ENCODE data around the gene STX10. TPM values are rescaled to one million over a fixed set of nuclear protein-coding genes. Genes with fewer than 3 reads are reported as not detected.
"Not testable (repeated sequence)": the region's sequence is repeated elsewhere in the genome, so short reads cannot be mapped to it uniquely, and the experiment has no call there.

The STX10 gene
- total RNA-seq, 2 experiments from 2014 or later: 66.8 to 72.4 TPM

GRCh38 chr19:13149628-13150186, 468 bp downstream of the STX10 start:
- intact Hi-C loops (cut with micrococcal nuclease): loop anchor here (5.0 kb wide), 1 partner anchor 32 kb away; the partner anchor contains the start of genes NACC1 and TRMT1
- DNase-seq: peak; percentile 53
- ChIA-PET CTCF (interaction anchor here (0.9 to 2.1 kb wide), 6 partner anchors 17 to 185 kb away, joined by 3 to 8 read pairs (median 3); partner anchors contain the start of gene NACC1), POLR2A (interaction anchor here (0.9 to 9.8 kb wide), 5 partner anchors 13 to 58 kb away, joined by 3 to 226 read pairs (median 6); partner anchors contain the start of gene NACC1)
- peak overlapping the region; percentile 83 for H3K4me3 Mint-ChIP-seq
- TF ChIP-seq CTCF (IDR thresholded peaks at IDR 0.05): no peak
- peak; percentile 2 for ATAC-seq
- H3K9me3 Mint-ChIP-seq: no peaks in the 10 kb centered on the region
- H3K4me1 Mint-ChIP-seq (ENCODE audit: low read depth): peaks cover 19% of the 10 kb centered on the region
- H3K36me3 Mint-ChIP-seq (ENCODE audit: low read depth): peaks cover 25% of the 10 kb centered on the region
- H3K27me3 Mint-ChIP-seq: no peaks in the 10 kb centered on the region
- peak overlapping the region; percentile 91 for H3K27ac Mint-ChIP-seq

GRCh38 chr19:13149173-13149627, 975 bp downstream of the STX10 start:
- ChIA-PET CTCF (interaction anchor here (1.0 to 2.1 kb wide), 3 partner anchors 32 to 184 kb away, joined by 3 to 8 read pairs (median 4); partner anchors contain the start of gene NACC1), POLR2A (interaction anchor here (0.8 to 9.8 kb wide), 4 partner anchors 13 to 30 kb away, joined by 3 to 226 read pairs (median 12); partner anchors contain the start of gene NACC1)
- DNase-seq; H3K27me3 Mint-ChIP-seq; H3K9me3 Mint-ChIP-seq; intact Hi-C loops (cut with micrococcal nuclease); ATAC-seq: not testable (repeated sequence)
- H3K27ac Mint-ChIP-seq: peak overlapping the region; percentile 70
- peaks cover 21% of the 10 kb centered on the region for H3K36me3 Mint-ChIP-seq (ENCODE audit: low read depth)
- peak overlapping the region; percentile 83 for H3K4me3 Mint-ChIP-seq
- H3K4me1 Mint-ChIP-seq (ENCODE audit: low read depth): peaks cover 19% of the 10 kb centered on the region

- no peak overlapping the region for H3K27ac Mint-ChIP-seq
- H3K9me3 Mint-ChIP-seq: no peaks in the 10 kb centered on the region
- H3K4me1 Mint-ChIP-seq (ENCODE audit: low read depth): peaks cover 19% of the 10 kb centered on the region
- no peak for TF ChIP-seq CTCF (IDR thresholded peaks at IDR 0.05)
- H3K36me3 Mint-ChIP-seq (ENCODE audit: low read depth): peaks cover 10% of the 10 kb centered on the region
- CTCF ChIA-PET: interaction anchor here (1.3 kb wide), 1 partner anchor 15 kb away, joined by 3 read pairs; no protein-coding TSS in a partner anchor
- DNase-seq (no peak), ATAC-seq (no peak)
- POLR2A ChIA-PET: no interaction called here
- intact Hi-C loops (cut with micrococcal nuclease): no loop called here
- no peak overlapping the region for H3K4me3 Mint-ChIP-seq
- H3K27me3 Mint-ChIP-seq: no peaks in the 10 kb centered on the region
These were observed 3.2 kb downstream of the STX10 start for GRCh38 chr19:13146763-13147563.

- no peaks in the 10 kb centered on the region for H3K27me3 Mint-ChIP-seq
- TF ChIP-seq CTCF (IDR thresholded peaks at IDR 0.05): no peak
- no peak for ATAC-seq
- ChIA-PET POLR2A (no interaction called here), CTCF (no interaction called here)
- intact Hi-C loops (cut with micrococcal nuclease): no loop called here
- H3K27ac Mint-ChIP-seq: peak overlapping the region; percentile 36
- no peak for DNase-seq
- peaks cover 4% of the 10 kb centered on the region for H3K4me1 Mint-ChIP-seq (ENCODE audit: low read depth)
- no peaks in the 10 kb centered on the region for H3K9me3 Mint-ChIP-seq
- peaks cover 25% of the 10 kb centered on the region for H3K36me3 Mint-ChIP-seq (ENCODE audit: low read depth)
- H3K4me3 Mint-ChIP-seq: no peak overlapping the region
These were observed 10.4 kb downstream of the STX10 start for GRCh38 chr19:13139633-13140311.

- H3K27me3 Mint-ChIP-seq: no peaks in the 10 kb centered on the region
- H3K36me3 Mint-ChIP-seq (ENCODE audit: low read depth): peaks cover 29% of the 10 kb centered on the region
These were observed 11.3 kb downstream of the STX10 start for GRCh38 chr19:13138916-13139198.

More at GRCh38 chr19:13138916-13139198, 11.3 kb downstream of the STX10 start:
- peaks cover 7% of the 10 kb centered on the region for H3K4me1 Mint-ChIP-seq (ENCODE audit: low read depth)
- TF ChIP-seq CTCF (IDR thresholded peaks at IDR 0.05): no peak
- ATAC-seq (no peak), DNase-seq (no peak)
- H3K4me3 Mint-ChIP-seq: no peak overlapping the region
- intact Hi-C loops (cut with micrococcal nuclease): no loop called here
- ChIA-PET CTCF (interaction anchor here (0.9 kb wide), 1 partner anchor 173 kb away, joined by 3 read pairs; no protein-coding TSS in a partner anchor), POLR2A (no interaction called here)
- H3K9me3 Mint-ChIP-seq: no peaks in the 10 kb centered on the region
- no peak overlapping the region for H3K27ac Mint-ChIP-seq

All from activated CD8-positive, alpha-beta T cell treated with anti-CD3 and anti-CD28 coated beads for 36 hours (primary cell).